GM12865 (cell line): Measurements from ENCODE around the gene CFAP61.

Experiments used
- DNase-seq: peaks from one replicate; pipeline ENCODE4 v3.0.0; 2010; ENCODE audit warnings: low read depth
- H3K4me3 ChIP-seq: 2 replicates; pipeline ENCODE4 v1.5.1; 2011; ENCODE audit warnings: mild to moderate bottlenecking, low read depth, low read length, control low read depth
- TF ChIP-seq, protein P1 (sequence below): IDR thresholded peaks from 2 replicates; pipeline ENCODE4 v1.5.1; 2011; ENCODE audit warnings: low read length, control low read depth, low read depth, inconsistent platforms; ENCODE audit not compliant: insufficient read depth; ENCODE audit errors: missing control alignments

CFAP61 gene

DNA sequence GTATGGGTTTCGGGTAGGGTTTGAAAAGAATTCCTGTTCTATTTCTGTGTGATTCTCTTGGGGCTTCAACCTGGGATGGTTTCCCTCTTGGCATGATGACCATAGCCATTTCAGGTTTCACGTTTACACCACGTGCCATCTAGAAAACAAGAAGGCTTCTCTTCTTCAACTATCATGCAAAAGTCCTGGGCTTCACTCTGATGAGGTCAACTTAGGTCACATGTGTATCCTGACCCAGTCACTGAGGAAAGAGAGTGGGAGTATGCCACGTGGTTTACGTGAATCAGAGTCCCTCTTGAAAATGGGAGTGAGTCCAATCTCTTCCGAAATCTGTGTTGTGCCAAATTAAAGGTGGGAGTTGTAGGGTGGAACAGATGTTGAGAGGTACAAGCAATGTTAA, 174.2 kb downstream of the CFAP61 start:
- no peak for DNase-seq
- H3K4me3 ChIP-seq, result no peak overlapping the region
- TF ChIP-seq, protein P1, sequence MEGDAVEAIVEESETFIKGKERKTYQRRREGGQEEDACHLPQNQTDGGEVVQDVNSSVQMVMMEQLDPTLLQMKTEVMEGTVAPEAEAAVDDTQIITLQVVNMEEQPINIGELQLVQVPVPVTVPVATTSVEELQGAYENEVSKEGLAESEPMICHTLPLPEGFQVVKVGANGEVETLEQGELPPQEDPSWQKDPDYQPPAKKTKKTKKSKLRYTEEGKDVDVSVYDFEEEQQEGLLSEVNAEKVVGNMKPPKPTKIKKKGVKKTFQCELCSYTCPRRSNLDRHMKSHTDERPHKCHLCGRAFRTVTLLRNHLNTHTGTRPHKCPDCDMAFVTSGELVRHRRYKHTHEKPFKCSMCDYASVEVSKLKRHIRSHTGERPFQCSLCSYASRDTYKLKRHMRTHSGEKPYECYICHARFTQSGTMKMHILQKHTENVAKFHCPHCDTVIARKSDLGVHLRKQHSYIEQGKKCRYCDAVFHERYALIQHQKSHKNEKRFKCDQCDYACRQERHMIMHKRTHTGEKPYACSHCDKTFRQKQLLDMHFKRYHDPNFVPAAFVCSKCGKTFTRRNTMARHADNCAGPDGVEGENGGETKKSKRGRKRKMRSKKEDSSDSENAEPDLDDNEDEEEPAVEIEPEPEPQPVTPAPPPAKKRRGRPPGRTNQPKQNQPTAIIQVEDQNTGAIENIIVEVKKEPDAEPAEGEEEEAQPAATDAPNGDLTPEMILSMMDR, result no peak

DNA sequence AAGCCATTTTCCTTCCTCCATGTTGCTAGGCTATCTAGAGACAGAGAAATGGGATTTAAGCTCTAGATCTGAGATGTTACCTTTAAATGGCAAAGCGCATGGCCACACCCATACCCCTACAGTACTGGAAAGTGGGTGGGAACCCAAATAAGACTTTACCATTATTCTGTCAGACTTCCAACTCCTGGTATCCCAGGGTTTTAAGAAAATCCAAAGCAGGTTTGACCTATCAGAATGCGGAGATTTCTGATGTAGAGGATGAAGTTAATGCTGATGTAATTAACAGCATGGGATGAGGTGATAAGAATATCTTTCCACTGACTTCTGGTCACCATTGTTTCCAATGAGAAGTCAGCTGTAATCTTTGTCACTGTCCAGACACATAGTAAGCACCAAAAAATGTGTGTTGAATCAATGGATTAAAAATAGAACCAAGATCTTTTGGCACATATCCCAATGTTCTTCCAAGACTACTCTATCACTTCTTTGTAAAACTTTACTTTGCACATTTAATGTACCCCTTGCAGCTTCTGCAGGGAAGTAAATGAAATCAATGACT, 174.8 kb downstream of the CFAP61 start:
- TF ChIP-seq, protein P1, result no peak
- no peak for DNase-seq
- H3K4me3 ChIP-seq, result no peak overlapping the region

DNA sequence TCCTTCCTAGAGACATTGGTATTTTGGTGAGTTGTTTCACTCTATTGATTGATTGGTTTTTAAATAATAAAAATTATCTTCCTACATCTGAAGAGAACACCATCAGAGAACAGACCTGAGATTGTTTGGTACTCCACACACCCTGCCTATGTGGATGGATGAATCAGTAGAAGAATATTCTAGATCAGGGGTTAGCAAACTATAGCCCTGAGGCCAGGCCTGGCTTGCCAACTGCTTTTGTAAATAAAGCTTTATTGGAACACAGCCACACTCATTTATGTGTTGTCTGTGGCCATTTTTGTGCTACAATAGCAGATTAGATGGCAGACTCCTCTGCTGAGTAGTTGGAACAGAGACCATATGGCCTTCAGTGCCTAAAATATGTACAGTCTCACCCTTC, 176.0 kb downstream of the CFAP61 start:
- no peak for DNase-seq
- TF ChIP-seq, protein P1, result no peak
- no peak overlapping the region for H3K4me3 ChIP-seq

DNA sequence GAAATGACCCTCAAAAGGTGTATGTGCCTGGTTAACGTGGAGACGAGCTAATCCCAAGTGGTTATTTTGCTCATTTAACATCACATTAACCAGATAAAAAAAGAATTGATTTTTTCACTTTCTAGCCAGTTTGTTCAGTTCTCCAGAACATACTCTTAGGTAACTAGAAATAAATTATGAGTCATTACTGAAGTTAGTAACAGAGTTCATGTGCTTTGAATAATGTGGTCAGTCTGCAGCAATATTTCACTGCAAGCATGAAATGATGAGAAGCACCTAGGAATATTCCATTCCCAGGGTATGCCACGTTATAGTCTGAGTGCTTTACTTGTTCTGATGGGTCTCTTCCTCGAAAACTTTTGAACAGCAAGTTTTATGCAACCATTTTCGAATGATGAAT, 177.3 kb downstream of the CFAP61 start:
- DNase-seq, result peak; percentile 16
- H3K4me3 ChIP-seq, result no peak overlapping the region
- TF ChIP-seq, protein P1, result no peak

- TF ChIP-seq, protein P1, result no peak
- DNase-seq, result no peak
- no peak overlapping the region for H3K4me3 ChIP-seq
These were observed 178.4 kb downstream of the CFAP61 start for GRCh38 chr20:20230741-20231140.

GRCh38 chr20:20231528-20232298, 179.4 kb downstream of the CFAP61 start:
- DNase-seq, result no peak
- H3K4me3 ChIP-seq, result no peak overlapping the region
- TF ChIP-seq, protein P1, result no peak
